IPS-20b (cell line): Measurements from ENCODE around the gene IL20RA.
A peak's percentile ranks its signal among the peaks of the same experiment; 100 is the strongest.
"Not testable (repeated sequence)": the region's sequence is repeated elsewhere in the genome, so short reads cannot be mapped to it uniquely, and the experiment has no call there.

Source experiments
- H3K27ac ChIP-seq: one replicate; pipeline ENCODE4 v1.5.1; 2013; ENCODE audit warnings: low read length
- H3K27me3 ChIP-seq: 2 replicates; pipeline ENCODE4 v1.6.1; 2013; ENCODE audit warnings: mild to moderate bottlenecking, low read length, inconsistent platforms; ENCODE audit not compliant: insufficient read depth
- H3K36me3 ChIP-seq: 2 replicates; pipeline ENCODE4 v1.6.1; 2013; ENCODE audit warnings: low read depth, mild to moderate bottlenecking, inconsistent platforms, low read length, moderate library complexity; ENCODE audit not compliant: insufficient read depth
- H3K4me1 ChIP-seq: 2 replicates; pipeline ENCODE4 v1.6.1; 2013; ENCODE audit warnings: mild to moderate bottlenecking, control low read depth, inconsistent platforms, low read length, moderate library complexity; ENCODE audit not compliant: insufficient read depth
- H3K4me3 ChIP-seq: 2 replicates; pipeline ENCODE4 v1.5.1; 2013; ENCODE audit warnings: mild to moderate bottlenecking, low read length, inconsistent platforms
- H3K9ac ChIP-seq: 2 replicates; pipeline ENCODE4 v1.6.1; 2013; ENCODE audit warnings: low read depth, mild to moderate bottlenecking, inconsistent platforms, low read length, moderate library complexity
- H3K9me3 ChIP-seq: 2 replicates; pipeline ENCODE4 v1.6.1; 2013; ENCODE audit warnings: mild to moderate bottlenecking, low read depth, low read length, inconsistent platforms; ENCODE audit not compliant: insufficient read depth

Gene IL20RA

DNA sequence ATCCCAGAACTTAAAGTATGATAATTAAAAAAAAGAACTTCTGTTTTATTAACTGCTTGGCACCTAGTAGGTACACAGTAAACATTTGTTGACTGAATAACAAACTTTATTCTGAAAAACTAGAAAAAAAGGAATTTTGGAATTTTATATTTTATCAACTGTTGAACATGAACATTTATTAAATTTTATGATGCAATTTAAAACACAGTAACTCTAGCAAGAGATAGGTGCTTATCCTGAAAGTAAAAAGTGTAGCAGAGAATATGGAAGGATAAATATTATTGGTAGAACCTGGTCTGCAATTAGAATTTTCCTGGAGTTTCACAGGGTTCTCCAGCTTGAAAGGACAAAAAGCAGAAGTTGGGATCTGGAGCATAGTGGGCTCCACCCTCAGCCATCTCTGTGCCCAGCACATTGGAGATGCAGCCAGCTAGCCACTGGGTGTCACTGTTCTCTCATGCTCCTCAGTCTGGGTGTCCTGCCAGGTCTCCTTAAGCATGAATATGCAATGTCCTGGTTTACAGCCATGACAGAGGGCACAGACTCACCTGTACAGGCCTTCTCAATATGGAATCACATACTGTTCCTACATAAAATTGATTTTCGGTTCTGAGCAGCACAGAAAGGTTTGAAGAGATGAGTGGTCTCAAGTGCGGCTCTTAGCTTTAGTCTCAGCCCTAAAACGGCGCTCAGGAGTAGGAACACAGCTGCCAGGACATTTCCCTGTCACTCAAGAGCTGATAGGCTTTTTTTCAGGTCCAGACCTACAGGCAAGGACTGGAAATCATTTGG lies 31.7 kb upstream of the IL20RA start:
- H3K27me3 ChIP-seq = no peaks in the 10 kb centered on the region
- H3K9ac ChIP-seq = no peak overlapping the region
- H3K36me3 ChIP-seq = no peaks in the 10 kb centered on the region
- H3K4me3 ChIP-seq = no peak overlapping the region
- no peaks in the 10 kb centered on the region for H3K4me1 ChIP-seq
- no peak overlapping the region for H3K27ac ChIP-seq
- H3K9me3 ChIP-seq = no peaks in the 10 kb centered on the region

DNA sequence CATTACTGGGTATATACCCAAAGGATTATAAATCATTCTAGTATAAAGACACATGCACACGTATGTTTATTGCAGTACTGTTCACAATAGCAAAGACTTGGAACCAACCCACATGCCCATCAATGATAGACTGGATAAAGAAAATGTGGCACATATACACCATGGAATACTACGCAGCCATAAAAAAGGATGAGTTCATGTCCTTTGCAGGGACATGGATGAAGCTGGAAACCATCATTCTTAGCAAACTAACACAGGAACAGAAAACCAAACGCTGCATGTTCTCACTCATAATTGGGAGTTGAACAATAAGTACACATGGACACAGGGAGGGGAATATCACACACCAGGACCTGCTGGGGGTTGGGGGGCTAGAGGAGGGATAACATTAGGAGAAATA lies 31.0 kb upstream of the IL20RA start:
- not testable (repeated sequence) for H3K4me3 ChIP-seq, H3K36me3 ChIP-seq, H3K27me3 ChIP-seq, H3K27ac ChIP-seq, H3K9ac ChIP-seq, H3K9me3 ChIP-seq, H3K4me1 ChIP-seq

DNA sequence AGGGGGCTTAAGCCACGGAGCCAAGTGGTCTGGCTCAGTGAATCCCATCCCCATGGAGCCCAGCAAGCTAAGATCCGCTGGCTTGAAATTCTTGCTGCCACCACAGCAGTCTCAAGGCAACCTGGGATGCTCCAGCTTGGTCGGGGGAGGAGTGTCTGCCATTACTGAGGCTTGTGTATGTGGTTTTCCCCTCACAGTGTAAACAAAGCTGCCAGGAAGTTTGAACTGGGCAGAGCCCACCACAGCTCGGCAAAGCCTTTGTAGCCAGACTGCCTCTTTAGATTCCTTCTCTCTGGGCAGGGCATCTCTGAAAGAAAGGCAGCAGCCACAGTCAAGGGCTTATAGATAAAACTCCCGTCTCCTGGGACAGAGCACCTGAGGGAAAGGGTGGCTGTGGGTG lies 25.5 kb upstream of the IL20RA start:
- H3K9ac ChIP-seq = no peak overlapping the region
- no peaks in the 10 kb centered on the region for H3K36me3 ChIP-seq
- H3K27me3 ChIP-seq = no peaks in the 10 kb centered on the region
- H3K27ac ChIP-seq = no peak overlapping the region
- H3K4me1 ChIP-seq = no peaks in the 10 kb centered on the region
- no peak overlapping the region for H3K4me3 ChIP-seq
- no peaks in the 10 kb centered on the region for H3K9me3 ChIP-seq

DNA sequence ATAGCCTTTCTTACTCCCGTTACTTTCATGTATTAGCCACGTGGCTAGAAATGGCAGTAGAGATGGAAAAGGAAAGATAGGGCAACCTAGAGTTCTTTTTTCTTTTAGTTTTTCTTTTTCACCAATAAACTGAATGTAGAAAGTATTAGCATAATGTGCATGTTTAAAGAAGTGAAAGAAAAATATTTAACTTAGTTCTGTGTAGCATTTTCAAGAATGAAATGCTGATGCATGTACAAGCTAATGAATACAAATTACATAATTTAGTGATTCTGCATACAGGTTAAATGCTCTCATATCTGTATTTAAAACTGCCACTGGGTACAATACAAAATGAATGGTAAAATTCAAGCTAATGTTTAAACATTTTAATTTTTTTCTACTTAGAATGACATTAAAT lies 22.6 kb upstream of the IL20RA start:
- no peaks in the 10 kb centered on the region for H3K27me3 ChIP-seq
- H3K27ac ChIP-seq = no peak overlapping the region
- no peaks in the 10 kb centered on the region for H3K4me1 ChIP-seq
- H3K9me3 ChIP-seq = no peaks in the 10 kb centered on the region
- no peak overlapping the region for H3K9ac ChIP-seq
- H3K36me3 ChIP-seq = no peaks in the 10 kb centered on the region
- no peak overlapping the region for H3K4me3 ChIP-seq

DNA sequence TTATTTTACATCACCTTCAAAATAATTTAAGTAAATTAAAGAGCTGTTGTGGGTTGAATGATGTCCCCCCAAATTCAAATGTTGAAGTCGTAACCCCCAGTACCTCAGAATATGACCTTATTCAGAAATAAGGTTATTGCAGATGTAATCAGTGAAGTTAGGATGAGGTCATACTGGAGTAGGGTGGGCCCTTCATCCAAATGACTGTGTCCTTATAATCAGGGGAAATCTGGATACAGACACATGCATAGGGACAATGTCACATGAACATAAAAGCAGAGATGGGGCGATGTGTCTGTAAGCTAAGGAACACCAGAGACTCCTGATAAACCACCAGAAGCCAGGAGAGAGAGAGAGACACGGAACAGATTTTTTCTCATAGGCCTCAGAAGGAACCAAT lies 13.3 kb upstream of the IL20RA start:
- Histone ChIP-seq H3K4me1 (no peaks in the 10 kb centered on the region), H3K27me3 (no peaks in the 10 kb centered on the region), H3K27ac (no peak overlapping the region), H3K9ac (no peak overlapping the region), H3K36me3 (no peaks in the 10 kb centered on the region), H3K9me3 (no peaks in the 10 kb centered on the region), H3K4me3 (no peak overlapping the region)

DNA sequence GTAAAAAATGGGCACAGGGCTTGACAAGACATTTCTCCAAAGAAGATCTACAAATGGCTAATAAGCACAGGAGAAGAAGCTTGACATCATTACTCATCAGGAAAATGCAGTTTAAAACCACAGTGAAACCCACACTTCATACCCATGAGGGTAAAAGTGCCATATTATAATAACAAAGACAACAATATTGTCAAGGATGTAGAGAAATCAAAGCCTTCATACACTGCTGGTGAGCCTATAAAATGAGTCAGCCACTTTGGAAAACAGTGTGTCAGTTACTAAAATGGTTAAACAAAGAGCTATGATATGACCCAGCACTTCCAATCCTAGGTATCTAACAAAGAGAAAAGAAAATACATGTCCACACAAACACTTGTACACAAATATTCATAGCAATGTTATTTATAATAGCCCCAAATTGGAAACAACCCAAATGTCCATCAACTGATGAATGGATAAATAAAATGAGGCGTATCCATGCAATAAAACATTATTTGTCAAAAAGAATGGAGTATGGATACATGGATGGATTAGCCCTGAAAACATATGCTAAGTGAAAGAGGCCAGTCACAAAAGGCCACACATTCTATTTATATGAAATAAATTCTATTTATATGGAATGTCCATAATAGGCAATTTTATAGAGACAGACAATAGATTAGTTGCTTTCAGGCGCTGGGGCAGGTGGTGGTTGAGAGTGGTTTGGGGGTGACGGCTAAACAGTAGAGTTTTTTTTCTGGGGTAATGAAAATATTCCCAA lies 11.5 kb upstream of the IL20RA start:
- Histone ChIP-seq H3K9ac (no peak overlapping the region), H3K36me3 (no peaks in the 10 kb centered on the region), H3K9me3 (no peaks in the 10 kb centered on the region), H3K4me3 (no peak overlapping the region), H3K27me3 (no peaks in the 10 kb centered on the region), H3K4me1 (no peaks in the 10 kb centered on the region), H3K27ac (no peak overlapping the region)

DNA sequence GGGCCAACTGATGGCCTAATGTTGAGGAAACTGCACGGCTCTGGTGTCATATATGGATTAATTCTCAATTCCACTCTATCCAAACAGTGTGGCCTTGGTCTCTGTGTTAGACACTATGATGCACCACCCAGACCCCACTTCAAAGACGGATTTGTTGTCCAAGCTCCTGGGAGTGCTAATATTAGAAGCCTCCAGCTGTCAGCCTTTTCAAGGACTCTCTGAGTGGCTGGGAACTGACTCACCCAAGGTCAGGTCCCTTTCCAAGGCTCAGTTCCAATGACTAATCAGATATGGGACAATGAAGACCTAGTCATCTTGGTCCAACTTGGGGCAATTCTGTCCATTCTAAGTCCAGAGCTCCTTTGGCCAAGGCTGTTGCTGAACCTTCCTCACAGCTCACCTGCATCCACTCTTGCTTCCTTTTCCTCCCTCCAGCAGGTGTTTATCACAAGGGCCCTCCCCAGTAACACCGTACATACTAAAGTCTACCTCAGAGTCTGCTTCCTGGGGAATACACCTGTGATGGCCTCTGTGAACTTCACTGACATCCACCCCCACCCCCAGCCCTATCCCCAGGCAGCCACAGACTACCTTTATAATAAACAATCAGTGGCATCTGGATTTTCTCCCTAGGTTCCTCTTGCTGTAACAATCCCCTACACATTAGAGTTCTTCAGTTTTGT lies 7.2 kb upstream of the IL20RA start:
- H3K9me3 ChIP-seq = no peaks in the 10 kb centered on the region

DNA sequence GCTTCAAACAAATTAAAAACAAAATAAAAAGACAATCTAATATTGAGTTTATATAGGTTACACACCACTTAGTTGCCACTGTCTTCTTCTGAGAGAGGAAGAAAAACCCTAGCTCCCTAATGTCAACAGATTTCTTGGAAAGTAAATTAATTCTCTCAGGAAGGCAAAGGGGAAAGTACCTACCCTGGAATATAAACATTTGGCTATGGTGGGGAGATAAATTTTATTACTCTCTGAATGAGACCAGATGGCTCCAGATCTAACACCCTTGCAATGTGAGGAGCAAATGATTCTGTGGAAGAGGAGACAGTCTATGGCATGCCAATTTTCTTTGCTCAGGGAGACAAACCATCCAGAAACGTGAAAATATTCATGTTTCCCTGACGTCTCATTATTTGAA lies 4.3 kb upstream of the IL20RA start:
- Histone ChIP-seq H3K27ac (no peak overlapping the region), H3K9ac (no peak overlapping the region), H3K27me3 (peaks cover 33% of the 10 kb centered on the region), H3K36me3 (no peaks in the 10 kb centered on the region), H3K4me1 (no peaks in the 10 kb centered on the region), H3K4me3 (no peak overlapping the region), H3K9me3 (no peaks in the 10 kb centered on the region)

More for the DNA sequence above, 7.2 kb upstream of the IL20RA start:
- Histone ChIP-seq H3K36me3 (no peaks in the 10 kb centered on the region), H3K27me3 (peaks cover 10% of the 10 kb centered on the region), H3K4me3 (no peak overlapping the region), H3K9ac (no peak overlapping the region), H3K27ac (no peak overlapping the region), H3K4me1 (no peaks in the 10 kb centered on the region)

DNA sequence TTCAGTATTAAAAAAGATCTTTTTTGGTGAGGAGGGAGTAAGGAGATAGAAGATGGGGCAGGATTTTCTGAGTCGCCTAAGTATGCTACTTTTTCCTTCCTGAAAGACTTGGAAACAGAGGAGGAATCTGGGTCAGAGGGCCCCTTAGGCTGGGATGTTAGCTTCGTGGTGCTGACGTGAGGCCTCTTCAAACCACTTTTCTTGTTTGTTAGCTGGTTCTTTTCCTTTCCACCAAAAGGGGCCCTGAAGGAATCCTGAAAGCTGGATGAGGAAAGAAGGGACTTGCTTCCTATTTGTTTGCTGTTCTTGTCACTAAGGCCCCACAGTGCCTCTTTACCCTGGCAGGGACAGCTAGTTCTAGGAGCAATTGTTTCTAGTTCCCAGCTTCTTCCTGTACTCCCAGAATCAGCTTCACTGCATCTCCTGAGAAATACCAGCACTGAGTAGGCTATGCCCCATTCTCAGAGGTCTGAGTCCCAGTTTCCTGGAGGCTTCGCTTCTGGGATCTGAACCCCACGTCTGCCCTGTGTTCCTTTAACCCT lies 2.2 kb upstream of the IL20RA start:
- no peak overlapping the region for H3K9ac ChIP-seq
- no peak overlapping the region for H3K4me3 ChIP-seq
- H3K27ac ChIP-seq = no peak overlapping the region
- H3K9me3 ChIP-seq = no peaks in the 10 kb centered on the region
- no peaks in the 10 kb centered on the region for H3K4me1 ChIP-seq
- peaks cover 54% of the 10 kb centered on the region for H3K27me3 ChIP-seq
- H3K36me3 ChIP-seq = no peaks in the 10 kb centered on the region

DNA sequence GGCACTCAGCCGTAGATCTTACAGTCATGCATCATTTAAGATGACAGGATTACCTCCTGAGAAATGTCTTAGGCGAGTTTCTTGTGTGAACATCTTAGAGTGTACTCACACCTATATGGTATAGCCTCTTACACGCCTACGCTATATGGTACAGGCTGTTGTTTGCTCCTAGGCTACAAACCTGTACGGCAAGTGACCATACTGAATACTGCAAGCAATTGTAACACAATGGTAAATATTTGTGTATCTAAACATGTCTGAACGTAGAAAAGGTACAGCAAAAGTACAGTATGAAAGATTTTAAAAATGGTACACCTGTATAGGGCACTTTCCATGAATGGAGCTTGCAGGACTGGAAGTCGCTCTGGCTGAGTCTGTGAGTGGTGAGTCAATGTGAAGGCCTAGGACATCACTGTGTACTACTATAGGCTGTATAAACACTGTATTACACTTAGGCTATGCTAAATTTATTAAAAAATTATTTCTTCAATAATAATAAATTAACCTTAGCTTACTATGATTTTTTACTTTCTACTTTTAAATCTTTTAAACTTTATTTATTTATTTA lies 541 bp upstream of the IL20RA start:
- H3K4me3 ChIP-seq = peak overlapping the region; percentile 81; the same call in 1 of the 2 replicates

DNA sequence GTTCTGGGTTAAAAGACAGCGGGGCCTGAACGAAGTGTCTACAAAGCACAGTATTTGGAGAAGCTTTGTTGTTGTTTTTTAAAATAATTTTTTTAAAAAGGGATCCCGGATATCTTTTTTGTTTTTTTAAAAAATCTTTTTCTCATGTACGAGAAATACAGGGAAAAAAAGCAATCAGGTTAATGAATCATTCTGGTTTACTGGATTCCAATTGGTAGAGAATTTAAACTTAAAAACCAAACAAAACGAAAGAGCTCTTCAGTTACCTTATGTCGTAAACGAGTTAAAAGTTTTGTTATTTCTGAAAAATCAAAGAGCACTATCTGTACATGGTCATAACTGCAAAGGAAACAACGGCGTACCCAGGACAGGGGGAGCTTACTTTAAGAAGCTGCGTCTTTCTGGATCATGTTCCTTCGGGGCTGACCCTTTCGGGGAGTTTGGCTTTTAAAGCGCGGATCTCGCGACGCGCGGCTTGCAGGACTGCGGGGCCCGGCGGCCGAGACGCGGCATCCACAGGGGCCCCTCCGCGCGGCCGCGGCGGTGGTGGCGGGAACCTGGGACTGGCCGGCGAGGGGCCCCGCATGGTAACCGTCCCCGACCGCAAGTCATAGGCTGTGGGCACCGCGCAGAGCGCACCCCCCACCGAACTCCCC lies 927 bp downstream of the IL20RA start:
- Histone ChIP-seq H3K36me3 (no peaks in the 10 kb centered on the region), H3K27ac (no peak overlapping the region), H3K27me3 (peaks cover 55% of the 10 kb centered on the region), H3K9ac (peak overlapping the region; percentile 70; the same call in 1 of the 2 replicates), H3K4me1 (no peaks in the 10 kb centered on the region), H3K9me3 (no peaks in the 10 kb centered on the region), H3K4me3 (peak overlapping the region; percentile 81)

More for the DNA sequence above, 541 bp upstream of the IL20RA start:
- Histone ChIP-seq H3K4me1 (no peaks in the 10 kb centered on the region), H3K27ac (no peak overlapping the region), H3K9me3 (no peaks in the 10 kb centered on the region), H3K36me3 (no peaks in the 10 kb centered on the region), H3K27me3 (peaks cover 55% of the 10 kb centered on the region), H3K9ac (no peak overlapping the region)
